Adipose tissue (tissue), 3 donors: ENCODE results near the gene GRIK2. TPM values are rescaled to one million over a fixed set of nuclear protein-coding genes. Genes with fewer than 3 reads are reported as not detected.

Experiments used
- H3K27ac ChIP-seq: one replicate; pipeline ENCODE4 v1.5.1; 2013; ENCODE audit warnings: low read depth, low read length
- WGBS, 3 donors: extraction: QIAGEN DNeasy Blood & Tissue Kit; methylation state at CpG; one replicate each; pipeline ENCODE4 v1.1.7; 2013; 5-methylcytosine and 5-hydroxymethylcytosine counted together
- polyA plus RNA-seq, 3 donors: library from polyadenylated mRNA; stranded (reverse); fragments of 200-250 nt; gene quantifications; one replicate each; pipeline ENCODE4 v1.2.3, GENCODE V29; 2013
- donor health status: healthy with polysubstance abuse.
- donor health status: Bipolar disorder and iron deficiency.
- donor health status: healthy.

GRIK2 gene
- polyA plus RNA-seq, 3 donors, result 0.22 to 0.39 (median 0.22) TPM

DNA sequence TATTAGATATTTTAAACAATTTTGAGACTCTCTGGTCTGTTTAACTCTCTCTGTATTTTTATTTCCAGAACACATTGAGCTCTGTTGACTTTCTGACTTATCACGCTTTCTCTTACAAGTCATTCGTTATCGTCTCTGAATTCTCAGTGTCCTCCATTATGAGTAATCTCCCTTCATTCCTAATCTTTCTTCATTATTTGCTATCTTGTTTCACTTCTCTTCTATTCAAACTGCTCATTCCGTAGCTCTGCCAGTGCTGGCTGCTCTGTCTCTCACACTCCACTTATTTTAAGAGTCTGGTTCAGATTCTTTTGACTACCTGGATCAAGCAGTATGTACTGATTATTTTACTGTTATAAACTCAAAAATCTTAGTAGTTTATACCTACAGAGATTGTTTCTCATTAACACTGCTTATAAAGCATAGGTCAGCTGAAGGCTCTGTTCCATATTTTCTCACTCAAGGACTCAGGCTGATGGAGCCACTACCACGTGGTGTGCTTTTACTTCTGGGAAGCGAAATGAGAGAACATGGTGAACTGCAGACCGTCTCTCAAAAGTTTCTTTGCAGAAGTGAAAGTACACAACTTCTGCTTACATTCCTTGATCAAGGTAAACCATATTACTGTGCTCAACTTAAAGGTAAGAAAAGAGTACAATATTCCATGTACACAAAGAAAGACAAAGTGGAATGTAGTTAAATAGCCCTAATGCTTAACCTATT lies 485.2 kb downstream of the GRIK2 start:
- WGBS, 3 donors, result 40 to 68% (median 66%) methylated on average over 7 of the region's 7 CpGs

GRCh38 chr6:101879782-101880181 lies 486.3 kb downstream of the GRIK2 start:
- WGBS, 3 donors, result 63 to 71% (median 67%) methylated on average over 4 of the region's 4 CpGs
- no peak overlapping the region for H3K27ac ChIP-seq

More for the DNA sequence above, 485.2 kb downstream of the GRIK2 start:
- no peak overlapping the region for H3K27ac ChIP-seq

GRCh38 chr6:101883505-101883904 lies 490.0 kb downstream of the GRIK2 start:
- WGBS, 3 donors, result 74 to 91% (median 87%) methylated on average over 3 of the region's 3 CpGs
- H3K27ac ChIP-seq, result no peak overlapping the region

GRCh38 chr6:101887532-101887931 lies 494.0 kb downstream of the GRIK2 start:
- 53 to 67% (median 63%) methylated on average over 5 of the region's 5 CpGs for WGBS, 3 donors
- no peak overlapping the region for H3K27ac ChIP-seq

GRCh38 chr6:101907356-101908217 lies 514.1 kb downstream of the GRIK2 start:
- H3K27ac ChIP-seq, result no peak overlapping the region
- 82 to 87% (median 85%) methylated on average over 6 of the region's 6 CpGs for WGBS, 3 donors

DNA sequence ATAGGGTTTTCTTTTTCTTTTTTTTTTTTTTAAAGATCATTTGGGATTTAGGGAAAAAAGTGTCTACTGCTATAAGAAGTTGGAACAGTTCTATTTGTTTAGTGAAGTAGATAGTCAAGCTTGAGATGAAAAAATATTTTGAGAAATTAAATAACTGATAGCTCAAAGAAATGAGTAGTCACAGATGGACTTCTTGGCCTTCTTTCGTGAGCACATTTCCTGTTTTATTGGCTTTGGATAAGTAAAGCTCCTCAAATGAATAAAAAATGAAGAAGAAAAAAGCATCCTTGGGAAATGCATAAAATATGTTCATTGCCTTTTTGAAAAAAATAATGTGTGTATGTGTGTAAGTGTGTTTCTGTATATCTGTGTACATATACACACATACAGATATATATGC lies 515.9 kb downstream of the GRIK2 start:
- no peak overlapping the region for H3K27ac ChIP-seq
- 48 to 65% (median 57%) methylated on average over 1 of the region's 1 CpG for WGBS, 3 donors

- H3K27ac ChIP-seq, result no peak overlapping the region
- 63 to 79% (median 78%) methylated on average over 5 of the region's 5 CpGs for WGBS, 3 donors
Measured at GRCh38 chr6:101912311-101912710, 518.8 kb downstream of the GRIK2 start.

DNA sequence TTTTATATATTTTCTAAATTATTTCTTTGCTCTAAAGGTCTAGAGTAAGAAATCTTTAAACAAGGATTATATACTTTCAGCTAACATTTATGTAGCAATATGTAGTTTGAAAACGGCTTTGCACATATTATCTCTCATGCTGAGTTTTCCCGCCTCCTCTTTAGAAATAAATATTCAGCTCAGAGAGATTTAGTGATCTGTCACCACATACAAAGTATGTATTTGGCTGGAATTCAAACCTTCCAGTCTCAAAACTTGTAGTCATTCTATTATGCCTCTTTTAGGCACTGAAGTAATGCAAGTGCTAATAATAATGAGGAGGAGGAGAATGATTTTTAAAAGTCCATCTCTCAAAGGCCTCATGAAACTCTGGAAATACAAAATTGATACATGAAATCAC lies 525.0 kb downstream of the GRIK2 start:
- no peak overlapping the region for H3K27ac ChIP-seq
- 61 to 69% (median 63%) methylated on average over 2 of the region's 2 CpGs for WGBS, 3 donors

GRCh38 chr6:101921829-101922450 lies 528.4 kb downstream of the GRIK2 start:
- no peak overlapping the region for H3K27ac ChIP-seq
- WGBS, 3 donors, result 54 to 74% (median 64%) methylated on average over 1 of the region's 1 CpG

- no peak overlapping the region for H3K27ac ChIP-seq
- 60 to 75% (median 74%) methylated on average over 7 of the region's 7 CpGs for WGBS, 3 donors
Measured at GRCh38 chr6:101926149-101926925, 532.8 kb downstream of the GRIK2 start.

GRCh38 chr6:101931766-101932165 lies 538.3 kb downstream of the GRIK2 start:
- 64 to 80% (median 71%) methylated on average over 2 of the region's 2 CpGs for WGBS, 3 donors
- H3K27ac ChIP-seq, result no peak overlapping the region

GRCh38 chr6:101932704-101933103 lies 539.2 kb downstream of the GRIK2 start:
- 61 to 88% (median 88%) methylated on average over 3 of the region's 3 CpGs for WGBS, 3 donors

GRCh38 chr6:101935732-101936131 lies 542.2 kb downstream of the GRIK2 start:
- no peak overlapping the region for H3K27ac ChIP-seq
- WGBS, 3 donors, result 71 to 87% (median 82%) methylated on average over 1 of the region's 1 CpG

More at GRCh38 chr6:101932704-101933103, 539.2 kb downstream of the GRIK2 start:
- H3K27ac ChIP-seq, result no peak overlapping the region

GRCh38 chr6:101936516-101936915 lies 543.0 kb downstream of the GRIK2 start:
- H3K27ac ChIP-seq, result no peak overlapping the region
- WGBS, 3 donors, result 46 to 71% (median 62%) methylated on average over 1 of the region's 1 CpG

GRCh38 chr6:101937108-101937507 lies 543.6 kb downstream of the GRIK2 start:
- 74 to 97% (median 97%) methylated on average over 1 of the region's 1 CpG for WGBS, 3 donors

GRCh38 chr6:101940391-101940790 lies 546.9 kb downstream of the GRIK2 start:
- H3K27ac ChIP-seq, result no peak overlapping the region
- WGBS, 3 donors, result 76 to 80% (median 78%) methylated on average over 2 of the region's 2 CpGs

More at GRCh38 chr6:101937108-101937507, 543.6 kb downstream of the GRIK2 start:
- no peak overlapping the region for H3K27ac ChIP-seq

DNA sequence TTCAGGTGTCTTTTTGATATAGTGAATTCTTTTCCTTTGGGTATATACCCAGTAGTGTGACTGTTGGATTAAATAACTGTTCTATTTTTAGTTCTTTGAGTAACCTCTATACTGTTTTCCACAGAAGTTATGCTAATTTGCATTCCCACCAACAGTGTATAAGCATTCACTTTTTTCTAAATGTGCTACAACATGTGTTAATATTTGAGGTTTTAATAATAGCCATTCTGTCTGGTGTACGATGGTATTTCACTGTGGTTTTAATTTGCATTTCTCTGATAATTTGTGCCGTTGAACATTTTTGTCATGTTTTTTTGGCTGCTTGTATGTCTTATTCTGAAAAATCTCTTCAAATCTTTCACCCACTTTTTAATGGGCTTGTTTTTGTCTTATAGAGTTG lies 563.5 kb downstream of the GRIK2 start:
- WGBS, 3 donors, result 73 to 95% (median 92%) methylated on average over 2 of the region's 2 CpGs
- H3K27ac ChIP-seq, result no peak overlapping the region

GRCh38 chr6:101961357-101961756 lies 567.8 kb downstream of the GRIK2 start:
- 77 to 89% (median 85%) methylated on average over 8 of the region's 8 CpGs for WGBS, 3 donors

More at GRCh38 chr6:101961357-101961756, 567.8 kb downstream of the GRIK2 start:
- no peak overlapping the region for H3K27ac ChIP-seq
